Measurements from ENCODE around the gene AGBL5. TPM values are rescaled to one million over a fixed set of nuclear protein-coding genes. Genes with fewer than 3 reads are reported as not detected.

Gene AGBL5
- polyA plus RNA-seq, 3 donors, result 7.4 to 11.2 (median 7.8) TPM

Other genes with a start within 250 kb of the AGBL5 start
- gene DPYSL5, start 203.5 kb upstream of the AGBL5 start, polyA plus RNA-seq, result under 1 TPM in 2 of 3 donors, not detected in 1; 0.01 to 0.06 TPM
- 10 to 100 TPM; 12.6 to 44.6 (median 23.8) TPM for gene MAPRE3, start 81.0 kb upstream of the AGBL5 start, polyA plus RNA-seq
- gene TMEM214, start 18.7 kb upstream of the AGBL5 start, polyA plus RNA-seq, result 10 to 100 TPM; 48.7 to 78.3 (median 55.6) TPM
- 100 to 1,000 TPM; 219 to 750 (median 448) TPM for gene OST4, start 20.0 kb downstream of the AGBL5 start, polyA plus RNA-seq
- 10 to 100 TPM in 2 of 3 donors, 1 to 10 TPM in 1; 9.5 to 57.4 (median 33.6) TPM for gene EMILIN1, start 26.9 kb downstream of the AGBL5 start, polyA plus RNA-seq
- gene KHK, start 35.1 kb downstream of the AGBL5 start, polyA plus RNA-seq, result 10 to 100 TPM in 1 of 3 donors, 1 to 10 TPM in 2; 1.8 to 12.9 (median 4.4) TPM
- 10 to 100 TPM in 1 of 3 donors, 1 to 10 TPM in 2; 3.3 to 12.7 (median 5.0) TPM for gene CGREF1, start 67.5 kb downstream of the AGBL5 start, polyA plus RNA-seq
- 1 to 10 TPM in 2 of 3 donors, under 1 TPM in 1; 0.79 to 1.4 (median 1.2) TPM for gene ABHD1, start 72.1 kb downstream of the AGBL5 start, polyA plus RNA-seq
- gene PREB, start 83.0 kb downstream of the AGBL5 start, polyA plus RNA-seq, result 10 to 100 TPM; 51.7 to 66.5 (median 51.8) TPM
- not detected for gene PRR30, start 87.7 kb downstream of the AGBL5 start, polyA plus RNA-seq
- under 1 TPM; 0.01 to 0.22 (median 0.18) TPM for gene TCF23, start 97.3 kb downstream of the AGBL5 start, polyA plus RNA-seq
- gene ATRAID, start 160.4 kb downstream of the AGBL5 start, polyA plus RNA-seq, result 100 to 1,000 TPM in 2 of 3 donors, 10 to 100 TPM in 1; 93.7 to 176 (median 170) TPM
- 100 to 1,000 TPM in 1 of 3 donors, 10 to 100 TPM in 2; 23.4 to 287 (median 33.4) TPM for gene SLC5A6, start 160.6 kb downstream of the AGBL5 start, polyA plus RNA-seq
- 10 to 100 TPM; 11.1 to 18.6 (median 15.9) TPM for gene CAD, start 165.7 kb downstream of the AGBL5 start, polyA plus RNA-seq
- under 1 TPM; 0.08 to 0.22 (median 0.22) TPM for gene SLC30A3, start 211.4 kb downstream of the AGBL5 start, polyA plus RNA-seq
- gene DNAJC5G, start 223.8 kb downstream of the AGBL5 start, polyA plus RNA-seq, result under 1 TPM in 1 of 3 donors, not detected in 2; 0.07 TPM
- 1 to 10 TPM in 1 of 3 donors, under 1 TPM in 2; 0.03 to 1.3 (median 0.90) TPM for gene TRIM54, start 230.8 kb downstream of the AGBL5 start, polyA plus RNA-seq